ENCODE data around the gene ZNF668. TPM values are rescaled to one million over a fixed set of nuclear protein-coding genes. Genes with fewer than 3 reads are reported as not detected.

The ZNF668 gene
- polyA plus RNA-seq, 1 experiment = 16.3 TPM

DNA sequence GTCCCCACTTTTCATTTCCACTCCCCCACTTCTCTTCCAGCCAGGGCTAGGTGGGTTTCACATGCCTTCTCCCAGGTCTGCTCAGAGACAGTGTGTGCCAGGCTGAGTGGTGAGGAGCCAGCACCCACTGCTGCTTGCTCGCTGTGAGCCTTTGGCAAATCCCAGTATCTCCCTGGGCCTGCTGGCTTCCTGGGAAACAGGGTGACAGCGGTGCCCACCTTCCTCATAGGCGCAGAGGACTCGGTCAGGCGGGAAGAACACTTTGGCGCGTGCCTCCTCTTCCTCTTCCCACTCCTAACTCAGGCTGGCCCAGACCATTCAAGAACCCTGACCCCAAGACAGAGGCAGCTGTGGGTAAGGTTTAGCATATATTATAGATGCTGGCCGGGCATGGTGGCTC, 15.2 kb upstream of the ZNF668 start:
- no peaks in the 10 kb centered on the region for H3K27me3 ChIP-seq (ENCODE audit: control insufficient read depth, insufficient read depth, low read length)
- DNase-seq (ENCODE audit: low read depth) = no peak
- POLR2A ChIA-PET = no interaction called here
- no peak overlapping the region for H3K4me3 ChIP-seq (ENCODE audit: low read depth, low read length)
- TF ChIP-seq, protein P1, sequence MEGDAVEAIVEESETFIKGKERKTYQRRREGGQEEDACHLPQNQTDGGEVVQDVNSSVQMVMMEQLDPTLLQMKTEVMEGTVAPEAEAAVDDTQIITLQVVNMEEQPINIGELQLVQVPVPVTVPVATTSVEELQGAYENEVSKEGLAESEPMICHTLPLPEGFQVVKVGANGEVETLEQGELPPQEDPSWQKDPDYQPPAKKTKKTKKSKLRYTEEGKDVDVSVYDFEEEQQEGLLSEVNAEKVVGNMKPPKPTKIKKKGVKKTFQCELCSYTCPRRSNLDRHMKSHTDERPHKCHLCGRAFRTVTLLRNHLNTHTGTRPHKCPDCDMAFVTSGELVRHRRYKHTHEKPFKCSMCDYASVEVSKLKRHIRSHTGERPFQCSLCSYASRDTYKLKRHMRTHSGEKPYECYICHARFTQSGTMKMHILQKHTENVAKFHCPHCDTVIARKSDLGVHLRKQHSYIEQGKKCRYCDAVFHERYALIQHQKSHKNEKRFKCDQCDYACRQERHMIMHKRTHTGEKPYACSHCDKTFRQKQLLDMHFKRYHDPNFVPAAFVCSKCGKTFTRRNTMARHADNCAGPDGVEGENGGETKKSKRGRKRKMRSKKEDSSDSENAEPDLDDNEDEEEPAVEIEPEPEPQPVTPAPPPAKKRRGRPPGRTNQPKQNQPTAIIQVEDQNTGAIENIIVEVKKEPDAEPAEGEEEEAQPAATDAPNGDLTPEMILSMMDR (IDR thresholded peaks at IDR 0.05; ENCODE audit: insufficient read depth, low read depth, low read length) = no peak
- CTCF ChIA-PET = no interaction called here
- H3K36me3 ChIP-seq (ENCODE audit: control insufficient read depth, insufficient read depth, low read length) = peaks cover 17% of the 10 kb centered on the region

DNA sequence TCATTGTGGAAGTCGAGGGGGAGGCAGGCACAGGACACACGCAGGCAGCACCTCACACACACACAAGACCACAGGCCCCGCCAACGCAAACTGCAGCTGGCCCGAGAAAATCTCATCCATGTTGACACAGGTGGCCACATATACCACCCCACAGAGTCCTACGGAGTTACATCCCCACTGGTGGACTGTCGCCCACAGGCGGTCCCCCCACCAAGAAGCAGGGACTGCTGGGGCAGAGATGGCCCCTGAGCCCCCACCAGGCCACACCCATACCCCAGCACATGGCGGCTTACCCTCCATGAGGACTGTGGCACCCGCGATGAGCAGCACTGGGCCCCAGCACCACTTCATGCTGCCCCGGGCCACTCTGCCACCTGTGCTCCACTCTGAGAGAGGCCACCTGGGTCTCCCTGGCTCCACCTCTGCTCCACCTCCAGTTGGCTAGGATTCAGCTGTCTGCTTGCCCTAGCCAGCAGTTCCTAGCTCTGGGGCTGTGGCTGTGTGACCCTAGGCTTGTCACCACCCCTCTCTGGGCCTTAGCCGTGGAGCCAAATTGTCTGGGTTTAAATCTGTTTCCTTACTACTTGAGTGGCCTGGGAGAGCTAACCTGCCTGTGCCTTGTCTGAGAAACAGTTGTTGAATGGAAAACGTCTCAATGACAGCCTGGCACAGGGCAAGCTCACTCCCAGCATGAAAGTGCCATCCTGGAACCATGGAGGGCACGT, 14.6 kb upstream of the ZNF668 start, which contains the start of gene PRSS53:
Gene PRSS53, minus strand, starts transcription at position 485 of the 725 bp plus-strand sequence. Its CDS starts 134 bp downstream, at position 351.
- ChIA-PET CTCF (no interaction called here), POLR2A (interaction anchor here (0.7 kb wide), 1 partner anchor 785 kb away, joined by 3 read pairs; the partner anchor contains the start of gene ZNF267)
- Histone ChIP-seq H3K4me3 (ENCODE audit: low read depth, low read length) (no peak within 1 kb of the TSS), H3K27me3 (ENCODE audit: control insufficient read depth, insufficient read depth, low read length) (no peaks in the 10 kb centered on the region), H3K36me3 (ENCODE audit: control insufficient read depth, insufficient read depth, low read length) (peaks cover 17% of the 10 kb centered on the region)
- TF ChIP-seq, protein P1 (IDR thresholded peaks at IDR 0.05; ENCODE audit: insufficient read depth, low read depth, low read length) = no peak
- no peak for DNase-seq (ENCODE audit: low read depth)

DNA sequence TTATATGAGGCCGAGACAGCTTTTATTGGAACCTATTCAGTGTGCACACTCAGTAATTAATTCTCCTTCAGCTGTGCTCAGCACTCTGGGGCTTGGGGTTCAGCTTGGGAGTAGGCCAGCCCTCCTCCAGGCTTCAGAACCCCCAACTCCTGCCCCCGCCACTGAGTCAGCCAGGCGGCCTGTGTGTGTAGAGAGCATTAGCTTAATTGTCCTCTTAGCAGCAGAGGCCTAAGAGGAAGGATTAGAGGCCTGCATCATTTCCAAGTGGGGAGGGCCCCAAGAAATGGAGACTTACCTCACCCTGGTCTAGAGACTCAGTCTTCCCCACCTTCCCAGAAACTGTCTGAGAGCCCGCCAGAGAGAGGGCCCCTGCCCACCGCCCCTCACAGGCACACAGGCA, 13.9 kb upstream of the ZNF668 start:
- TF ChIP-seq, protein P1 (IDR thresholded peaks at IDR 0.05; ENCODE audit: insufficient read depth, low read depth, low read length) = no peak
- no peak overlapping the region for H3K4me3 ChIP-seq (ENCODE audit: low read depth, low read length)
- peaks cover 19% of the 10 kb centered on the region for H3K36me3 ChIP-seq (ENCODE audit: control insufficient read depth, insufficient read depth, low read length)
- no peaks in the 10 kb centered on the region for H3K27me3 ChIP-seq (ENCODE audit: control insufficient read depth, insufficient read depth, low read length)
- ChIA-PET POLR2A (interaction anchor here (0.7 kb wide), 1 partner anchor 786 kb away, joined by 3 read pairs; the partner anchor contains the start of gene ZNF267), CTCF (no interaction called here)
- no peak for DNase-seq (ENCODE audit: low read depth)

DNA sequence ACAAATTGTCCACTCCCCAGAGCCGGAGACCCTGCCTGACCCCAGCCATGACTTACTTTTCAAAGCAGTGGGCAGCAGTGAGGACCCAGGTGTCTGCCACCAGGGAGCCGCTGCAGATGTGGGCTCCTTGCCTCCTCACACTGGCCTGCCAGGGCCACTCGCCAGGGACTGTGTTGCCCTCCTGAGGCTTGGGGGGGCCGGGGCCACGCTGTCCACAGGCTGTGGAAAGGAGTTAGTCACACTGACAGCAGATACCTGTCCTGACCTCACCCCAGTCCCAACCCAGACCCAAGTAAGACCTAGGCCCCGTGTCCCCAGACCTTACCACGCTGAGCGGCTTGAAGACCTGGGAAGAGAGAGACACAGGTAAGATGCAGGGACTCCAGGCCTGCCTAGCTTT, 13.4 kb upstream of the ZNF668 start:
- TF ChIP-seq, protein P1 (IDR thresholded peaks at IDR 0.05; ENCODE audit: insufficient read depth, low read depth, low read length) = no peak
- POLR2A ChIA-PET = no interaction called here

GRCh38 chr16:31086629-31086906, 12.5 kb upstream of the ZNF668 start:
- ChIA-PET POLR2A (no interaction called here), CTCF (interaction anchor here (0.6 to 1.5 kb wide), 2 partner anchors 45 to 372 kb away, joined by 3 read pairs; no protein-coding TSS in a partner anchor)

More for the DNA sequence above, 13.4 kb upstream of the ZNF668 start:
- CTCF ChIA-PET = no interaction called here
- H3K4me3 ChIP-seq (ENCODE audit: low read depth, low read length) = no peak overlapping the region
- H3K36me3 ChIP-seq (ENCODE audit: control insufficient read depth, insufficient read depth, low read length) = peaks cover 20% of the 10 kb centered on the region
- DNase-seq (ENCODE audit: low read depth) = no peak
- H3K27me3 ChIP-seq (ENCODE audit: control insufficient read depth, insufficient read depth, low read length) = no peaks in the 10 kb centered on the region

More at GRCh38 chr16:31086629-31086906, 12.5 kb upstream of the ZNF668 start:
- no peak for DNase-seq (ENCODE audit: low read depth)
- TF ChIP-seq, protein P1 (IDR thresholded peaks at IDR 0.05; ENCODE audit: insufficient read depth, low read depth, low read length) = no peak
- Histone ChIP-seq H3K4me3 (ENCODE audit: low read depth, low read length) (no peak overlapping the region), H3K36me3 (ENCODE audit: control insufficient read depth, insufficient read depth, low read length) (peaks cover 22% of the 10 kb centered on the region), H3K27me3 (ENCODE audit: control insufficient read depth, insufficient read depth, low read length) (no peaks in the 10 kb centered on the region)
